Vagina (tissue), 2 donors: ENCODE data around the gene FHDC1.

ENCODE experiments used
- CTCF ChIP-seq, 3 experiments: fragments of 450-650 bp in 2 of 3; fragments of 200-600 bp in 1 of 3; sonication (generic) in 1 of 3; IDR thresholded peaks; one replicate each; pipeline ENCODE4 v1.5.1; 2017 to 2019; ENCODE audit warnings: antibody characterized with exemption in 3 of 3, mild to moderate bottlenecking in 2 of 3, moderate library complexity in 2 of 3
- POLR2A ChIP-seq, 2 donors: fragments of 450-650 bp; IDR thresholded peaks; one replicate each; pipeline ENCODE4 v1.6.1; 2017; ENCODE audit warnings: antibody characterized with exemption in 2 of 2, mild to moderate bottlenecking in 2 of 2, moderate library complexity in 2 of 2
- POLR2AphosphoS5 ChIP-seq, 2 donors: sonication (generic); formaldehyde crosslinking; IDR thresholded peaks; one replicate each; pipeline ENCODE4 v1.9.0; 2017; ENCODE audit warnings: antibody characterized with exemption in 2 of 2, mild to moderate bottlenecking in 2 of 2, low read depth in 1 of 2; ENCODE audit not compliant: insufficient read depth in 1 of 2

GRCh38 chr4:152956147-152956546 is 20.0 kb downstream of the FHDC1 start:
- TF ChIP-seq CTCF (IDR thresholded peaks at IDR 0.05) (no peak), POLR2A (IDR thresholded peaks at IDR 0.05) (no peak), POLR2AphosphoS5 (IDR thresholded peaks at IDR 0.05; ENCODE audit: insufficient read depth in 1 of 2, low read depth in 1 of 2) (no peak)
